GM23338 (cell line): ENCODE measurements around the gene EXTL1.

ENCODE experiments used
- CTCF ChIP-seq, 2 experiments: fragments of 200-600 bp in 1 of 2; sonication (generic) in 1 of 2; conservative IDR thresholded peaks; 2 replicates each; pipeline versions ENCODE4 v1.5.1 to v1.6.1; 2016 to 2017; ENCODE audit warnings: antibody characterized with exemption in 2 of 2, low read depth in 2 of 2, mild to moderate bottlenecking in 2 of 2, moderate library complexity in 1 of 2
- POLR2AphosphoS5 ChIP-seq: IDR thresholded peaks from 2 replicates; pipeline ENCODE4 v1.6.1; 2016; ENCODE audit warnings: antibody characterized with exemption, low read depth

GRCh38 chr1:25992689-25993171, 28.8 kb upstream of the EXTL1 start:
- no peak for TF ChIP-seq POLR2AphosphoS5
- no peak for TF ChIP-seq CTCF (conservative IDR thresholded peaks at IDR 0.05; ENCODE audit: low read depth in 2 of 2)
